ENCODE results near the gene ELMO1. TPM values are rescaled to one million over a fixed set of nuclear protein-coding genes. Genes with fewer than 3 reads are reported as not detected.
"Not testable (repeated sequence)": the region's sequence is repeated elsewhere in the genome, so short reads cannot be mapped to it uniquely, and the experiment has no call there.

Gene ELMO1
- total RNA-seq, 1 experiment from 2014 or later, result 137 TPM

DNA sequence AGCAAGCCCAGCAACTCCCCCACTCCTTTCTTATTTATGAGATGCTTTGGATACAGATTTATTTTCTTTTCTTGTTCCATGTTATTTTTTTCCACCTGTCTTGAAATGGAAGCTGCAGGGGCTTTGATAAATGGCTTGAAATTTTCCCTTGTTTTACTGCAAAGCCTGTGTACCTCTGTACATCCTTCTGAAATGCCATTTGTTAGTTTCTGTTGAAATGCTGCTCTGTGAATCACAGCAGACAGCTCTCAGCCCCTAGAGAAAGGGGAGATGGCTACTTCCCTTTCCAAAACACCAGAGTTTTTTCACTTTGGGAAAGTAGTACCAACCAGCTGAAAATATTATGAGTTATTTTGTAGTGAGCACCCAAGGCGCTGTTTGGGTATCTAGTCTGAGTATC lies 304.2 kb downstream of the ELMO1 start:
- DNase-seq, result no peak
- H3K9me3 ChIP-seq (ENCODE audit: low read length), result no peaks in the 10 kb centered on the region; the same call in 1 of the 2 replicates
- H2AFZ ChIP-seq (ENCODE audit: low read length), result no peak overlapping the region
- H3K79me2 ChIP-seq (ENCODE audit: low read length), result peaks cover 13% of the 10 kb centered on the region
- no peaks in the 10 kb centered on the region for H3K36me3 ChIP-seq (ENCODE audit: insufficient read depth, low read length)
- H3K27me3 ChIP-seq (ENCODE audit: low read length), result no peaks in the 10 kb centered on the region
- no peak overlapping the region for H3K27ac ChIP-seq (ENCODE audit: low read length)
- no peaks in the 10 kb centered on the region for H3K9me2 ChIP-seq (replicated peaks; ENCODE audit: insufficient read depth, low read length)
- no peak overlapping the region for H3K4me2 ChIP-seq (ENCODE audit: low read depth, low read length, poor library complexity, severe bottlenecking)
- H3K9ac ChIP-seq (ENCODE audit: low read length), result no peak overlapping the region
- H4K20me1 ChIP-seq (ENCODE audit: insufficient read depth, low read depth, low read length), result no peaks in the 10 kb centered on the region
- peaks cover 37% of the 10 kb centered on the region for H3K4me1 ChIP-seq (ENCODE audit: low read length)
- H3K4me3 ChIP-seq (ENCODE audit: low read length), result no peak overlapping the region

DNA sequence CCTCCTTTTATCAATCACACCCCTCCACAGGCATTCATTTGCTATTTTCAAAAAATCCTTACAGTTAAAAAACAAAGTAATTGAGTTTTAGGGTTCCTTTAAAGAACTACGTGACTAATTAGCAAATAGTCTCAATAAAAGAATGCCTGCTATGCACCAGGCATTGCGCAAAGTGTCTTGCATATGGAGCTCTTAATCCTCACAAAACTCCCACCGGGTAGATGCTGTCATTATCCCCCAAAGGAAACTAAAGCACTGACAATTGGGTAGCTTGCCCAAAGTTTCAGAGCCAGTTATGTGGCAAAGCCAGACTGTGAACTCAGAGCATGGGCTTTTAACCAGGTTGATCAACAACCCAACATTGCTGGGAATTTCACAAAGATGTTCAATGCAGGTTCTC lies 305.7 kb downstream of the ELMO1 start:
- Histone ChIP-seq H3K9me3 (ENCODE audit: low read length) (no peaks in the 10 kb centered on the region; the same call in 1 of the 2 replicates), H3K27ac (ENCODE audit: low read length) (peak overlapping the region; percentile 69), H4K20me1 (ENCODE audit: insufficient read depth, low read depth, low read length) (no peaks in the 10 kb centered on the region), H3K36me3 (ENCODE audit: insufficient read depth, low read length) (no peaks in the 10 kb centered on the region), H3K4me2 (ENCODE audit: low read depth, low read length, poor library complexity, severe bottlenecking) (peak overlapping the region; percentile 57), H2AFZ (ENCODE audit: low read length) (no peak overlapping the region), H3K9me2 (replicated peaks; ENCODE audit: insufficient read depth, low read length) (no peaks in the 10 kb centered on the region), H3K4me3 (ENCODE audit: low read length) (no peak overlapping the region), H3K9ac (ENCODE audit: low read length) (no peak overlapping the region), H3K4me1 (ENCODE audit: low read length) (peaks cover 33% of the 10 kb centered on the region), H3K79me2 (ENCODE audit: low read length) (peaks cover 21% of the 10 kb centered on the region), H3K27me3 (ENCODE audit: low read length) (no peaks in the 10 kb centered on the region)
- DNase-seq, result no peak

GRCh38 chr7:37141742-37142141 lies 306.9 kb downstream of the ELMO1 start:
- DNase-seq, result no peak
- Histone ChIP-seq H3K4me2 (ENCODE audit: low read depth, low read length, poor library complexity, severe bottlenecking) (peak overlapping the region; percentile 57), H3K9me2 (replicated peaks; ENCODE audit: insufficient read depth, low read length) (no peaks in the 10 kb centered on the region)

GRCh38 chr7:37133902-37134301 lies 314.8 kb downstream of the ELMO1 start:
- H3K9ac ChIP-seq (ENCODE audit: low read length); H3K36me3 ChIP-seq (ENCODE audit: insufficient read depth, low read length); H3K9me2 ChIP-seq (replicated peaks; ENCODE audit: insufficient read depth, low read length); H3K4me1 ChIP-seq (ENCODE audit: low read length); H3K27me3 ChIP-seq (ENCODE audit: low read length); H3K4me2 ChIP-seq (ENCODE audit: low read depth, low read length, poor library complexity, severe bottlenecking); H3K9me3 ChIP-seq (ENCODE audit: low read length); H3K27ac ChIP-seq (ENCODE audit: low read length); H4K20me1 ChIP-seq (ENCODE audit: insufficient read depth, low read depth, low read length); H2AFZ ChIP-seq (ENCODE audit: low read length); H3K4me3 ChIP-seq (ENCODE audit: low read length); DNase-seq: not testable (repeated sequence)
- peaks cover 17% of the 10 kb centered on the region for H3K79me2 ChIP-seq (ENCODE audit: low read length)

More at GRCh38 chr7:37141742-37142141, 306.9 kb downstream of the ELMO1 start:
- Histone ChIP-seq H3K9ac (ENCODE audit: low read length) (no peak overlapping the region), H3K4me3 (ENCODE audit: low read length) (no peak overlapping the region), H3K9me3 (ENCODE audit: low read length) (no peaks in the 10 kb centered on the region; the same call in 1 of the 2 replicates), H3K27ac (ENCODE audit: low read length) (peak overlapping the region; percentile 69), H2AFZ (ENCODE audit: low read length) (no peak overlapping the region), H3K36me3 (ENCODE audit: insufficient read depth, low read length) (no peaks in the 10 kb centered on the region), H4K20me1 (ENCODE audit: insufficient read depth, low read depth, low read length) (no peaks in the 10 kb centered on the region), H3K79me2 (ENCODE audit: low read length) (peaks cover 21% of the 10 kb centered on the region), H3K4me1 (ENCODE audit: low read length) (peaks cover 31% of the 10 kb centered on the region), H3K27me3 (ENCODE audit: low read length) (no peaks in the 10 kb centered on the region)

DNA sequence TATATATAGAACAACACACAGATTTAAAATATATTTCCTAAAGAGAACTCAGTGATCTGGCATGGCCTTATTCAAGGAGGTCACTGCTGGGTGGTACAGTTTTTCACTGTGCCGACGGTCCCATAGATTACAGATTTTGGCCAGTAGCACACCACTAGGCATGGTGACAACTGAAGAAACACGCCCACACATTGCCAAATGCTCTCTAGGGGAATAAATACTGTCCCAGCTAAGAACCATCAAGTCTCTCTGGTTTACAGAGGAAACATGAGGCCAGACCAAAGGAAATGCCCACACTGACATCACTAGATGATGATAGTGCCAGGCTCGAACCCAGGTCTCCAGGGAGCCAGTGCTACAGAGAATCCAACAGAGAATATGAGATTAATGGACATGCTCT lies 316.8 kb downstream of the ELMO1 start:
- Histone ChIP-seq H3K9ac (ENCODE audit: low read length) (no peak overlapping the region), H4K20me1 (ENCODE audit: insufficient read depth, low read depth, low read length) (no peaks in the 10 kb centered on the region), H3K4me2 (ENCODE audit: low read depth, low read length, poor library complexity, severe bottlenecking) (no peak overlapping the region), H3K27ac (ENCODE audit: low read length) (no peak overlapping the region), H3K79me2 (ENCODE audit: low read length) (peaks cover 14% of the 10 kb centered on the region), H3K9me3 (ENCODE audit: low read length) (no peaks in the 10 kb centered on the region), H3K27me3 (ENCODE audit: low read length) (no peaks in the 10 kb centered on the region), H2AFZ (ENCODE audit: low read length) (no peak overlapping the region), H3K36me3 (ENCODE audit: insufficient read depth, low read length) (no peaks in the 10 kb centered on the region; the same call in none of the 2 replicates), H3K4me1 (ENCODE audit: low read length) (no peaks in the 10 kb centered on the region), H3K4me3 (ENCODE audit: low read length) (no peak overlapping the region), H3K9me2 (replicated peaks; ENCODE audit: insufficient read depth, low read length) (no peaks in the 10 kb centered on the region)
- no peak for DNase-seq

DNA sequence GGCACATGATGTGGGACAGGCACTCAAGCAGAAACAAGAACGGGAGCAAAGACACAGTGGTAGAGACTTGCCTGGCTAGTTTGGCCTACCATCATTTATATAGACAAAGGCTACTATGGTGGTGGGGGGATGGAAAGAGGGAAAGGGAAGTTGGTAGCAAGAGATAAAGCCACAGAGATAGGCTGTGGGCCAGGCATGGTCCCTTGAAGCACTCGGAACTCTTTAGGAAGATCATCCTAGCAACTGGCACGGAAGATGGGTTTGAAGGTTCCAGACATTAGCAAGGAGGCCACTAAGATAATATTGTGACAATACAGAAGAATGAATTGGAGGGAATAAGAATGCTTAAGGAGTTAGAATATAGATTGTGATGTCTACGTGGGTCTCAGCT lies 319.6 kb downstream of the ELMO1 start:
- Histone ChIP-seq H3K9me2 (replicated peaks; ENCODE audit: insufficient read depth, low read length) (no peaks in the 10 kb centered on the region), H3K4me1 (ENCODE audit: low read length) (no peaks in the 10 kb centered on the region), H4K20me1 (ENCODE audit: insufficient read depth, low read depth, low read length) (no peaks in the 10 kb centered on the region), H3K36me3 (ENCODE audit: insufficient read depth, low read length) (no peaks in the 10 kb centered on the region; the same call in 1 of the 2 replicates), H3K79me2 (ENCODE audit: low read length) (no peaks in the 10 kb centered on the region), H3K9ac (ENCODE audit: low read length) (no peak overlapping the region), H2AFZ (ENCODE audit: low read length) (no peak overlapping the region), H3K27me3 (ENCODE audit: low read length) (no peaks in the 10 kb centered on the region), H3K4me3 (ENCODE audit: low read length) (no peak overlapping the region), H3K9me3 (ENCODE audit: low read length) (no peaks in the 10 kb centered on the region), H3K4me2 (ENCODE audit: low read depth, low read length, poor library complexity, severe bottlenecking) (no peak overlapping the region), H3K27ac (ENCODE audit: low read length) (no peak overlapping the region)
- no peak for DNase-seq

- H3K27ac ChIP-seq (ENCODE audit: low read length), result no peak overlapping the region
- no peak overlapping the region for H2AFZ ChIP-seq (ENCODE audit: low read length)
- DNase-seq, result no peak
- no peaks in the 10 kb centered on the region for H3K9me2 ChIP-seq (replicated peaks; ENCODE audit: insufficient read depth, low read length)
- no peak overlapping the region for H3K4me3 ChIP-seq (ENCODE audit: low read length)
- H3K27me3 ChIP-seq (ENCODE audit: low read length), result no peaks in the 10 kb centered on the region
- no peaks in the 10 kb centered on the region for H4K20me1 ChIP-seq (ENCODE audit: insufficient read depth, low read depth, low read length)
- no peaks in the 10 kb centered on the region for H3K79me2 ChIP-seq (ENCODE audit: low read length)
- H3K4me2 ChIP-seq (ENCODE audit: low read depth, low read length, poor library complexity, severe bottlenecking), result no peak overlapping the region
- H3K9ac ChIP-seq (ENCODE audit: low read length), result no peak overlapping the region
- no peaks in the 10 kb centered on the region; the same call in 1 of the 2 replicates for H3K36me3 ChIP-seq (ENCODE audit: insufficient read depth, low read length)
- no peaks in the 10 kb centered on the region for H3K4me1 ChIP-seq (ENCODE audit: low read length)
- no peaks in the 10 kb centered on the region for H3K9me3 ChIP-seq (ENCODE audit: low read length)
These were observed 320.2 kb downstream of the ELMO1 start for GRCh38 chr7:37128327-37129034.

DNA sequence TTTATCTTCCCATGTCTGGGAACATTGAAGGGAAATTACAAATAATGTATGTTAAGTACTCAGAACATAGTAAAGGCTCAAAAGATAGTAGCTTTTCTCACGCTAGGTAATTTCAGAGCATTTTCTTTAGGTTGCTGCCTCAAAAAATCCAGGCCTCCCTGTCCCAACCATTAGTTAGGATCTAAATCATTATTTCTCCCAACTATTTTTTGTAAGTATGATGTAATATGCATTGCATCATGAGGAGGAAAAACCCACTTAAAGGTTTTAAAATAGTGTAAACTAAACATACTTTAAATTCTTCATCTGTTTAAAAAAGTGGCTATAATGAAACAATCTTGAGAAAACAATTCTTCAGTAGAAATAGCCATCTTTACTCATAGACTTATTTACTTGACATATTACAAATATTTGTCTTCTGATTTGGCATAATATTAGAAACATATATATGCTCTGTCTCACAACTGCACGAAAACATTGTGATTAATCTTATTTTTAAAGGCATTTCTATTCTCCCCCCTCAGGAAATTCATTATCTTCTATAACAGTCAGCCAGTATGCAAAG lies 329.3 kb downstream of the ELMO1 start:
- no peak for DNase-seq
- H2AFZ ChIP-seq (ENCODE audit: low read length), result no peak overlapping the region
- H3K4me3 ChIP-seq (ENCODE audit: low read length), result no peak overlapping the region
- H3K36me3 ChIP-seq (ENCODE audit: insufficient read depth, low read length), result no peaks in the 10 kb centered on the region
- H3K4me1 ChIP-seq (ENCODE audit: low read length), result no peaks in the 10 kb centered on the region
- no peaks in the 10 kb centered on the region for H3K9me3 ChIP-seq (ENCODE audit: low read length)
- H3K4me2 ChIP-seq (ENCODE audit: low read depth, low read length, poor library complexity, severe bottlenecking), result no peak overlapping the region
- H3K27me3 ChIP-seq (ENCODE audit: low read length), result no peaks in the 10 kb centered on the region
- H3K9me2 ChIP-seq (replicated peaks; ENCODE audit: insufficient read depth, low read length), result no peaks in the 10 kb centered on the region
- H4K20me1 ChIP-seq (ENCODE audit: insufficient read depth, low read depth, low read length), result no peaks in the 10 kb centered on the region
- no peak overlapping the region for H3K9ac ChIP-seq (ENCODE audit: low read length)
- peaks cover 9% of the 10 kb centered on the region; the same call in 1 of the 2 replicates for H3K79me2 ChIP-seq (ENCODE audit: low read length)
- H3K27ac ChIP-seq (ENCODE audit: low read length), result no peak overlapping the region
